ENCODE measurements around the gene ZSWIM3. TPM values are rescaled to one million over a fixed set of nuclear protein-coding genes. Genes with fewer than 3 reads are reported as not detected.

The ZSWIM3 gene
- total and polyA plus RNA-seq, 2 of the 13 experiments (the other 11 are each of a cell fraction or from before 2014, with no cell fraction given) = 5.2 to 5.8 TPM

DNA sequence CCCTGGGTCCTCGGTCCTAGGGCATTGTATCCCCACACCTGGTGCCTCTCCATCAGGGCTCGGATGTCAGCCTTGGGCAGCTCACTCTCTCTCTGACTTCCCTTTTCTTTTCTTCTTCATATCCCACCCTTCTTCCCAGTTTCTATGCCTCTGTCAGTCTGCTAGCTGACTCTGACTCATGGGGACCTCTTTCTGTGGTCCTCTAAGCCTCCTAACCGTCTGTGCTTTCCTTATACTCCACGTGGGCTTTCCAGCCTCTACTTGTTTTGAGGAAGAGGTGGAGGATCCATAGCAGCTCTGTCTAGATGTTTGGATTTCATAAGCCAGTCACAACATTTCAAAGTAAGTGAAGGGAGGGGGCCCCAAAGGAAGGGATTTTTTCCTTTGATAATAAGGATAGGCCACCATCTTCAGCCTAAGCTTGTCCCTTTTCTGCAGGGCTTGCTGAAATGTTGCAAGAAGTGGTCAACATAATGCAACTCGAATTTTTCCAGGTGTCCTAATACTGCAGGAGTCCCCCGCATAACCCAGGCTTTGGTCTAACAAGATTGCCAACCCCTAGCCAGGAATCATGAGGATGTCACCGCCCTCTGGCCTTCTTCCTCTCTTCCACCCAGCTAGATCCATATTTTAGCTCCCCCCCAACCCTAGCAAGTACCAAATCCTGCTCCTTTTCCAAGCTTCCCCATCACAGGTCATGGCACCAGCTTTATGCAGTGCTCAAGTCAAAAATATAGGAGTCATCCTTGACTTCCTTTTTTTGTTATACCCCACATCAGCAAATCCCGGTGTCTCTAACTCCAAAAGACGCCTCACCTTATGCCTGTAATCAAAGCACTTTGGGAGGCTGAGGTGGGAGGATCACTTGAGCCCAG lies 63.3 kb downstream of the ZSWIM3 start (continued):
- TF ChIP-seq ZNF333 (CRISPR knock-in tag; IDR thresholded peaks at IDR 0.05; ENCODE audit: borderline replicate concordance) (no peak), ZMYM3 (CRISPR knock-in tag; IDR thresholded peaks at IDR 0.05) (no peak), ZNF713 (CRISPR knock-in tag; IDR thresholded peaks at IDR 0.05) (no peak), ZNF75D (CRISPR knock-in tag; IDR thresholded peaks at IDR 0.05; ENCODE audit: borderline replicate concordance) (0 out of 2 replicates have a peak, but pooled peaks have one; percentile 31), SOX6 (IDR thresholded peaks at IDR 0.05) (no peak), SOX6 (CRISPR knock-in tag; IDR thresholded peaks at IDR 0.05) (no peak), HIVEP1 (CRISPR knock-in tag; IDR thresholded peaks at IDR 0.05) (no peak), ZNF260 (CRISPR knock-in tag; IDR thresholded peaks at IDR 0.05; ENCODE audit: borderline replicate concordance, low read depth) (no peak), TOE1 (CRISPR knock-in tag; IDR thresholded peaks at IDR 0.05) (no peak)
- TF ChIP-seq, protein P1, sequence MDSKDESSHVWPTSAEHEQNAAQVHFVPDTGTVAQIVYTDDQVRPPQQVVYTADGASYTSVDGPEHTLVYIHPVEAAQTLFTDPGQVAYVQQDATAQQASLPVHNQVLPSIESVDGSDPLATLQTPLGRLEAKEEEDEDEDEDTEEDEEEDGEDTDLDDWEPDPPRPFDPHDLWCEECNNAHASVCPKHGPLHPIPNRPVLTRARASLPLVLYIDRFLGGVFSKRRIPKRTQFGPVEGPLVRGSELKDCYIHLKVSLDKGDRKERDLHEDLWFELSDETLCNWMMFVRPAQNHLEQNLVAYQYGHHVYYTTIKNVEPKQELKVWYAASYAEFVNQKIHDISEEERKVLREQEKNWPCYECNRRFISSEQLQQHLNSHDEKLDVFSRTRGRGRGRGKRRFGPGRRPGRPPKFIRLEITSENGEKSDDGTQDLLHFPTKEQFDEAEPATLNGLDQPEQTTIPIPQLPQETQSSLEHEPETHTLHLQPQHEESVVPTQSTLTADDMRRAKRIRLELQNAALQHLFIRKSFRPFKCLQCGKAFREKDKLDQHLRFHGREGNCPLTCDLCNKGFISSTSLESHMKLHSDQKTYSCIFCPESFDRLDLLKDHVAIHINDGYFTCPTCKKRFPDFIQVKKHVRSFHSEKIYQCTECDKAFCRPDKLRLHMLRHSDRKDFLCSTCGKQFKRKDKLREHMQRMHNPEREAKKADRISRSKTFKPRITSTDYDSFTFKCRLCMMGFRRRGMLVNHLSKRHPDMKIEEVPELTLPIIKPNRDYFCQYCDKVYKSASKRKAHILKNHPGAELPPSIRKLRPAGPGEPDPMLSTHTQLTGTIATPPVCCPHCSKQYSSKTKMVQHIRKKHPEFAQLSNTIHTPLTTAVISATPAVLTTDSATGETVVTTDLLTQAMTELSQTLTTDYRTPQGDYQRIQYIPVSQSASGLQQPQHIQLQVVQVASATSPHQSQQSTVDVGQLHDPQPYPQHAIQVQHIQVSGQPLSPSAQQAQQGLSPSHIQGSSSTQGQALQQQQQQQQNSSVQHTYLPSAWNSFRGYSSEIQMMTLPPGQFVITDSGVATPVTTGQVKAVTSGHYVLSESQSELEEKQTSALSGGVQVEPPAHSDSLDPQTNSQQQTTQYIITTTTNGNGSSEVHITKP (CRISPR knock-in tag; IDR thresholded peaks at IDR 0.05; ENCODE audit: low read depth) = no peak
- TF ChIP-seq, protein P2, sequence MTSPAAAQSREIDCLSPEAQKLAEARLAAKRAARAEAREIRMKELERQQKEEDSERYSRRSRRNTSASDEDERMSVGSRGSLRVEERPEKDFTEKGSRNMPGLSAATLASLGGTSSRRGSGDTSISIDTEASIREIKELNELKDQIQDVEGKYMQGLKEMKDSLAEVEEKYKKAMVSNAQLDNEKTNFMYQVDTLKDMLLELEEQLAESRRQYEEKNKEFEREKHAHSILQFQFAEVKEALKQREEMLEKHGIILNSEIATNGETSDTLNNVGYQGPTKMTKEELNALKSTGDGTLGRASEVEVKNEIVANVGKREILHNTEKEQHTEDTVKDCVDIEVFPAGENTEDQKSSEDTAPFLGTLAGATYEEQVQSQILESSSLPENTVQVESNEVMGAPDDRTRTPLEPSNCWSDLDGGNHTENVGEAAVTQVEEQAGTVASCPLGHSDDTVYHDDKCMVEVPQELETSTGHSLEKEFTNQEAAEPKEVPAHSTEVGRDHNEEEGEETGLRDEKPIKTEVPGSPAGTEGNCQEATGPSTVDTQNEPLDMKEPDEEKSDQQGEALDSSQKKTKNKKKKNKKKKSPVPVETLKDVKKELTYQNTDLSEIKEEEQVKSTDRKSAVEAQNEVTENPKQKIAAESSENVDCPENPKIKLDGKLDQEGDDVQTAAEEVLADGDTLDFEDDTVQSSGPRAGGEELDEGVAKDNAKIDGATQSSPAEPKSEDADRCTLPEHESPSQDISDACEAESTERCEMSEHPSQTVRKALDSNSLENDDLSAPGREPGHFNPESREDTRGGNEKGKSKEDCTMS (CRISPR knock-in tag; conservative IDR thresholded peaks at IDR 0.05) = no peak
- TF ChIP-seq, protein P3, sequence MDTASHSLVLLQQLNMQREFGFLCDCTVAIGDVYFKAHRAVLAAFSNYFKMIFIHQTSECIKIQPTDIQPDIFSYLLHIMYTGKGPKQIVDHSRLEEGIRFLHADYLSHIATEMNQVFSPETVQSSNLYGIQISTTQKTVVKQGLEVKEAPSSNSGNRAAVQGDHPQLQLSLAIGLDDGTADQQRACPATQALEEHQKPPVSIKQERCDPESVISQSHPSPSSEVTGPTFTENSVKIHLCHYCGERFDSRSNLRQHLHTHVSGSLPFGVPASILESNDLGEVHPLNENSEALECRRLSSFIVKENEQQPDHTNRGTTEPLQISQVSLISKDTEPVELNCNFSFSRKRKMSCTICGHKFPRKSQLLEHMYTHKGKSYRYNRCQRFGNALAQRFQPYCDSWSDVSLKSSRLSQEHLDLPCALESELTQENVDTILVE (CRISPR knock-in tag; IDR thresholded peaks at IDR 0.05) = no peak
- TF ChIP-seq, protein P4, sequence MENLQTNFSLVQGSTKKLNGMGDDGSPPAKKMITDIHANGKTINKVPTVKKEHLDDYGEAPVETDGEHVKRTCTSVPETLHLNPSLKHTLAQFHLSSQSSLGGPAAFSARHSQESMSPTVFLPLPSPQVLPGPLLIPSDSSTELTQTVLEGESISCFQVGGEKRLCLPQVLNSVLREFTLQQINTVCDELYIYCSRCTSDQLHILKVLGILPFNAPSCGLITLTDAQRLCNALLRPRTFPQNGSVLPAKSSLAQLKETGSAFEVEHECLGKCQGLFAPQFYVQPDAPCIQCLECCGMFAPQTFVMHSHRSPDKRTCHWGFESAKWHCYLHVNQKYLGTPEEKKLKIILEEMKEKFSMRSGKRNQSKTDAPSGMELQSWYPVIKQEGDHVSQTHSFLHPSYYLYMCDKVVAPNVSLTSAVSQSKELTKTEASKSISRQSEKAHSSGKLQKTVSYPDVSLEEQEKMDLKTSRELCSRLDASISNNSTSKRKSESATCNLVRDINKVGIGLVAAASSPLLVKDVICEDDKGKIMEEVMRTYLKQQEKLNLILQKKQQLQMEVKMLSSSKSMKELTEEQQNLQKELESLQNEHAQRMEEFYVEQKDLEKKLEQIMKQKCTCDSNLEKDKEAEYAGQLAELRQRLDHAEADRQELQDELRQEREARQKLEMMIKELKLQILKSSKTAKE (CRISPR knock-in tag; IDR thresholded peaks at IDR 0.05; ENCODE audit: borderline replicate concordance) = no peak
- TF ChIP-seq, protein P5, sequence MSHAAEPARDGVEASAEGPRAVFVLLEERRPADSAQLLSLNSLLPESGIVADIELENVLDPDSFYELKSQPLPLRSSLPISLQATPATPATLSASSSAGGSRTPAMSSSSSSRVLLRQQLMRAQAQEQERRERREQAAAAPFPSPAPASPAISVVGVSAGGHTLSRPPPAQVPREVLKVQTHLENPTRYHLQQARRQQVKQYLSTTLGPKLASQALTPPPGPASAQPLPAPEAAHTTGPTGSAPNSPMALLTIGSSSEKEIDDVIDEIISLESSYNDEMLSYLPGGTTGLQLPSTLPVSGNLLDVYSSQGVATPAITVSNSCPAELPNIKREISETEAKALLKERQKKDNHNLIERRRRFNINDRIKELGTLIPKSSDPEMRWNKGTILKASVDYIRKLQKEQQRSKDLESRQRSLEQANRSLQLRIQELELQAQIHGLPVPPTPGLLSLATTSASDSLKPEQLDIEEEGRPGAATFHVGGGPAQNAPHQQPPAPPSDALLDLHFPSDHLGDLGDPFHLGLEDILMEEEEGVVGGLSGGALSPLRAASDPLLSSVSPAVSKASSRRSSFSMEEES (CRISPR knock-in tag; IDR thresholded peaks at IDR 0.05) = no peak
- TF ChIP-seq, protein P6, sequence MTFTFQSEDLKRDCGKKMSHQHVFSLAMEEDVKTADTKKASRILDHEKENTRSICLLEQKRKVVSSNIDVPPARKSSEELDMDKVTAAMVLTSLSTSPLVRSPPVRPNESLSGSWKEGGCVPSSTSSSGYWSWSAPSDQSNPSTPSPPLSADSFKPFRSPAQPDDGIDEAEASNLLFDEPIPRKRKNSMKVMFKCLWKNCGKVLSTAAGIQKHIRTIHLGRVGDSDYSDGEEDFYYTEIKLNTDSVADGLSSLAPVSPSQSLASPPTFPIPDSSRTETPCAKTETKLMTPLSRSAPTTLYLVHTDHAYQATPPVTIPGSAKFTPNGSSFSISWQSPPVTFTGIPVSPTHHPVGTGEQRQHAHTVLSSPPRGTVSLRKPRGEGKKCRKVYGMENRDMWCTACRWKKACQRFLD (CRISPR knock-in tag; IDR thresholded peaks at IDR 0.05; ENCODE audit: borderline replicate concordance) = no peak

All from HepG2 (cell line).